Measurements from ENCODE around the gene MYMX.
"Not testable (repeated sequence)": the region's sequence is repeated elsewhere in the genome, so short reads cannot be mapped to it uniquely, and the experiment has no call there.

MYMX gene

GRCh38 chr6:44228433-44228832 lies 11.7 kb downstream of the MYMX start:
- DNase-seq (ENCODE audit: low read depth) = no peak
- H3K4me3 ChIP-seq (ENCODE audit: control insufficient read depth, low read depth, low read length) = no peak overlapping the region
- TF ChIP-seq CTCF (conservative IDR thresholded peaks at IDR 0.05; ENCODE audit: control insufficient read depth, insufficient read depth, low read depth, low read length) = no peak

DNA sequence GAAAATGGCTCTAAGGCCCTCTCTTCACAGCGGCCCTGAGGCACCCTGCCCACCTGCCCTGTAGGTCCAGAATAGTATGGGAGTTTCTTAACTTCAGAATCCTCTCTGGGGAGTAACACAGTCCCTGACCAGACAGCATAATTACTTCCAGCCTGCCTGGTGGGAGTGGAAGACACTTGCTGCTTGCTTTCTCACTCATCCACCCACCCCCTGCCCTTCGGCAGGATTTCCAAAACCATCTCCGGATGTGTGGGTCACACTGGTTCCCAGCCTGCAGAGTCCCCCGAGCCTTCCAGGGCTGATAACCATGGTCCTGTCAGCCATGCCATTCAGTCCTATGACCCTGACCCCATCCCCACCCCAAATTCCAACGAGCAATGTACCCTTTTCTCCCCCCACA lies 12.1 kb downstream of the MYMX start:
- peak; percentile 41 for DNase-seq (ENCODE audit: low read depth)
- TF ChIP-seq CTCF (conservative IDR thresholded peaks at IDR 0.05; ENCODE audit: control insufficient read depth, insufficient read depth, low read depth, low read length) = no peak
- no peak overlapping the region for H3K4me3 ChIP-seq (ENCODE audit: control insufficient read depth, low read depth, low read length)

GRCh38 chr6:44229376-44230033 lies 12.8 kb downstream of the MYMX start:
- no peak overlapping the region for H3K4me3 ChIP-seq (ENCODE audit: control insufficient read depth, low read depth, low read length)
- no peak for DNase-seq (ENCODE audit: low read depth)
- no peak for TF ChIP-seq CTCF (conservative IDR thresholded peaks at IDR 0.05; ENCODE audit: control insufficient read depth, insufficient read depth, low read depth, low read length)

GRCh38 chr6:44230034-44230675 lies 13.4 kb downstream of the MYMX start:
- no peak for TF ChIP-seq CTCF (conservative IDR thresholded peaks at IDR 0.05; ENCODE audit: control insufficient read depth, insufficient read depth, low read depth, low read length)
- H3K4me3 ChIP-seq (ENCODE audit: control insufficient read depth, low read depth, low read length) = no peak overlapping the region
- no peak for DNase-seq (ENCODE audit: low read depth)

DNA sequence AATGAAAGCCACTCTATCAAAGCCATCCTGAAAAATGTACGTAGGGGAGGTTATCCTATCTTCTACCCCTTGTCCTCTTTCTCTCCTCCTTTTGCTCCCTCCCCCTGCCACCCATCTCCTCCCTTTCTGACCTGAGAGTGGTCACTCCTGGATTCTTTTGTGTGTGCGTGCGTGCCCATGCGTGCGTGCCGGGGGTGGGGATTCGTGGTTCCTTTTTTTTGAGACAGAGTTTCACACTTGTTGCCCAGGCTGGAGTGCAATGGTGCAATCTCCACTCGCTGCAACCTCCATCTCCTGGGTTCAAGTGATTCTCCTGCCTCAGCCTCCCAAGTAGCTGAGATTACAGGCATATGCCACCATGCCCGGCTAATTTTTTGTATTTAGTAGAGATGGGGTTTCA lies 14.7 kb downstream of the MYMX start:
- not testable (repeated sequence) for H3K4me3 ChIP-seq (ENCODE audit: control insufficient read depth, low read depth, low read length); DNase-seq (ENCODE audit: low read depth)

DNA sequence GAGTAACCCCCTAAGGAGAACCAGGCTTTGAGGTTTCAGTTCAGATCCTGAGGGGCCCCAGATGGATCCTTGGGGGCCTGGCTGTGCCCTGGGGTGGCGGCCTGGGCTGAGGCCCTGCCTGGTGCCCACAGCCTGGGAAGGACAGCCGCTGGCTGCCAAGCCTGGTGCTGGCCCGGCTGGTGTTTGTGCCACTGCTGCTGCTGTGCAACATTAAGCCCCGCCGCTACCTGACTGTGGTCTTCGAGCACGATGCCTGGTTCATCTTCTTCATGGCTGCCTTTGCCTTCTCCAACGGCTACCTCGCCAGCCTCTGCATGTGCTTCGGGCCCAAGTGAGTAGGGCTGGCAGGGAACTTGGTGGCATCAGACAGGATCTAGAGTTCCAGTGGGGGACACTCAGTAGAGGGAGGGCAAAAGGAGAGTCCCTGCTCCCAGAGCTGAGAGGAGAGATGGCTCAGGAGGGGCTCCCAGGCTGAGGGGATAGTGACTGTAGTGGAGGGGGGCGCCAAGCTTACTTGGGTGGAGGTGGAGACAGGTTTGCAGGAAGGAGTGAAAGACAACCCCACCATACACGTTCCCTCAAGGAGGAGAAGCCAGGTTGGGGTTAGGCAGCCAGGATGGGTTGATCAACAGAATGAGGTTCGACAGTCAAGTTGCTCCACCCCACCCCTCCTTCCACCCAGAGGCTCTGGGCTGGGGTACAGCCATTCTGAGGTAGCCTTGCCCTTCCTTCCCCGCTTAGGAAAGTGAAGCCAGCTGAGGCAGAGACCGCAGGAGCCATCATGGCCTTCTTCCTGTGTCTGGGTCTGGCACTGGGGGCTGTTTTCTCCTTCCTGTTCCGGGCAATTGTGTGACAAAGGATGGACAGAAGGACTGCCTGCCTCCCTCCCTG lies 16.2 kb downstream of the MYMX start:
- no peak for DNase-seq (ENCODE audit: low read depth)
- H3K4me3 ChIP-seq (ENCODE audit: control insufficient read depth, low read depth, low read length) = no peak overlapping the region
- TF ChIP-seq CTCF (conservative IDR thresholded peaks at IDR 0.05; ENCODE audit: control insufficient read depth, insufficient read depth, low read depth, low read length) = no peak

- TF ChIP-seq CTCF (conservative IDR thresholded peaks at IDR 0.05; ENCODE audit: control insufficient read depth, insufficient read depth, low read depth, low read length) = no peak
- no peak for DNase-seq (ENCODE audit: low read depth)
- no peak overlapping the region for H3K4me3 ChIP-seq (ENCODE audit: control insufficient read depth, low read depth, low read length)
Observed at GRCh38 chr6:44233567-44234100, 16.9 kb downstream of the MYMX start.

Data from fibroblast of mammary gland (primary cell).